Mononuclear cell (primary cell): ENCODE results near the gene ATXN1L. TPM values are rescaled to one million over a fixed set of nuclear protein-coding genes. Genes with fewer than 3 reads are reported as not detected.
"Not testable (repeated sequence)": the region's sequence is repeated elsewhere in the genome, so short reads cannot be mapped to it uniquely, and the experiment has no call there.

ENCODE experiments used
- H3K27me3 ChIP-seq: 2 replicates; pipeline ENCODE4 v1.6.0; 2011; ENCODE audit warnings: low read length, control low read depth; ENCODE audit not compliant: insufficient read depth
- H3K4me1 ChIP-seq: 2 replicates; pipeline ENCODE4 v1.5.1; 2011; ENCODE audit warnings: mild to moderate bottlenecking, low read length, control low read depth; ENCODE audit not compliant: insufficient read depth
- H3K4me3 ChIP-seq: 2 replicates; pipeline ENCODE4 v1.5.1; 2011; ENCODE audit warnings: mild to moderate bottlenecking, low read length, moderate library complexity
- H3K9me3 ChIP-seq: 2 replicates; pipeline ENCODE4 v1.5.1; 2011; ENCODE audit warnings: low read depth, mild to moderate bottlenecking, control low read depth, low read length
- total RNA-seq: library from RNA; depleted of rRNA; stranded (reverse); fragments of >200 nt; gene quantifications from one replicate; pipeline ENCODE4 v1.2.3, GENCODE V29; 2012

ATXN1L gene
- total RNA-seq, 1 donor: 41.0 TPM

GRCh38 chr16:71894921-71895678 is 49.3 kb downstream of the ATXN1L start, which contains the start of gene IST1:
TSS of gene IST1 (plus strand) at chr16:71895531. CDS start at chr16:71915641, 20,110 bp downstream.
- H3K27me3 ChIP-seq: no peaks in the 10 kb centered on the region
- peaks cover 48% of the 10 kb centered on the region for H3K4me1 ChIP-seq
- H3K4me3 ChIP-seq: peak within 1 kb of the TSS; percentile 99
- no peaks in the 10 kb centered on the region for H3K9me3 ChIP-seq

- peaks cover 56% of the 10 kb centered on the region for H3K4me1 ChIP-seq
- H3K4me3 ChIP-seq: peak overlapping the region; percentile 99
- H3K27me3 ChIP-seq: no peaks in the 10 kb centered on the region
- no peaks in the 10 kb centered on the region for H3K9me3 ChIP-seq
Observed at GRCh38 chr16:71895679-71896365, 50.0 kb downstream of the ATXN1L start.

GRCh38 chr16:71896764-71897368 is 51.1 kb downstream of the ATXN1L start:
- Histone ChIP-seq H3K4me1 (peaks cover 59% of the 10 kb centered on the region), H3K27me3 (no peaks in the 10 kb centered on the region), H3K9me3 (no peaks in the 10 kb centered on the region), H3K4me3 (peak overlapping the region; percentile 99)

GRCh38 chr16:71899171-71899570 is 53.4 kb downstream of the ATXN1L start:
- Histone ChIP-seq H3K4me3 (no peak overlapping the region), H3K9me3 (no peaks in the 10 kb centered on the region), H3K4me1 (peaks cover 64% of the 10 kb centered on the region), H3K27me3 (no peaks in the 10 kb centered on the region)

- H3K27me3 ChIP-seq: no peaks in the 10 kb centered on the region
- H3K4me1 ChIP-seq: peaks cover 67% of the 10 kb centered on the region
- no peaks in the 10 kb centered on the region for H3K9me3 ChIP-seq
- H3K4me3 ChIP-seq: no peak overlapping the region
Observed at GRCh38 chr16:71902656-71903365, 57.0 kb downstream of the ATXN1L start.

GRCh38 chr16:71903608-71904007 is 57.8 kb downstream of the ATXN1L start:
- Histone ChIP-seq H3K27me3 (no peaks in the 10 kb centered on the region), H3K9me3 (no peaks in the 10 kb centered on the region), H3K4me1 (peaks cover 64% of the 10 kb centered on the region), H3K4me3 (no peak overlapping the region)

GRCh38 chr16:71904239-71904638 is 58.5 kb downstream of the ATXN1L start:
- Histone ChIP-seq H3K9me3 (no peaks in the 10 kb centered on the region), H3K27me3 (no peaks in the 10 kb centered on the region), H3K4me1 (peaks cover 66% of the 10 kb centered on the region), H3K4me3 (no peak overlapping the region)

- H3K27me3 ChIP-seq, H3K9me3 ChIP-seq, H3K4me3 ChIP-seq: not testable (repeated sequence)
- peaks cover 51% of the 10 kb centered on the region for H3K4me1 ChIP-seq
Observed at GRCh38 chr16:71905765-71906164, 60.0 kb downstream of the ATXN1L start.

Other genes starting within 250 kb of the ATXN1L start
- not detected for gene MARVELD3, start 219.8 kb upstream of the ATXN1L start, total RNA-seq
- 10.4 TPM for gene PHLPP2, start 121.3 kb upstream of the ATXN1L start, total RNA-seq
- gene AP1G1, start 37.1 kb upstream of the ATXN1L start, total RNA-seq: 223 TPM
- gene ZNF821, start 38.2 kb downstream of the ATXN1L start, total RNA-seq: 15.1 TPM
- gene IST1, start 49.6 kb downstream of the ATXN1L start, total RNA-seq: 426 TPM
- 0.10 TPM for gene PKD1L3, start 154.4 kb downstream of the ATXN1L start, total RNA-seq
- gene DHODH, start 162.8 kb downstream of the ATXN1L start, total RNA-seq: 0.94 TPM
- 16.1 TPM for gene HP, start 208.5 kb downstream of the ATXN1L start, total RNA-seq
- gene HPR, start 217.2 kb downstream of the ATXN1L start, total RNA-seq: not detected
- 10.9 TPM for gene TXNL4B, start 247.6 kb downstream of the ATXN1L start, total RNA-seq
- 38.0 TPM for gene DHX38, start 247.9 kb downstream of the ATXN1L start, total RNA-seq